ENCODE measurements around the gene INTS3. TPM values are rescaled to one million over a fixed set of nuclear protein-coding genes. Genes with fewer than 3 reads are reported as not detected.

Gene INTS3
- total and polyA plus RNA-seq, 12 donors = 25.4 to 46.1 (median 31.1) TPM

DNA sequence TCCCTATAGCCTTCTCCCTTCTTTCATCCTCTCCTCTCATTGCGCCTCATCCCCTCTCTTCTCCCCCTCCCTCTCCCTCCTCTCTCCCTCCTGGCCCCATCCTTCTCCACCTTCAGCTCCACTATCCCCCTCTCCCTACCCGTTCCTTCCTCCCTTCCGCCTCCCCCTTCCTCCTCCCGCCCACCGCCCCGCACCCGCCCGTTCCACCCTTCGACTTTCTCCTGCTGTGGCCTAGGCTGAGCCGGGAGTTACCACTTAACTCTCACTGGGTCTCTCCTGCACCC lies 47.8 kb upstream of the INTS3 start:
- H3K9me3 ChIP-seq = no peaks in the 10 kb centered on the region
- peaks cover 9 to 41% (median 19%) of the 10 kb centered on the region in 7 donors for H3K27me3 ChIP-seq
- DNase-seq = no peak
- intact Hi-C loops (cut with DNase I) = loop anchor here in 2 of 10 donors (2.0 to 5.0 kb wide), 2 partner anchors 69 to 87 kb away; no protein-coding TSS in a partner anchor
- WGBS, 2 donors = 19 to 29% methylated on average over 10 of the region's 10 CpGs
- H3K4me3 ChIP-seq = peak overlapping the region in 9 of 10 donors; percentile 48 to 73 (median 67)
- peaks cover 0 to 34% (median 0%) of the 10 kb centered on the region in 9 donors for H3K36me3 ChIP-seq
- H3K27ac ChIP-seq = peak overlapping the region in 6 of 10 donors; percentile 70 to 85 (median 79)
- peaks cover 8 to 28% (median 22%) of the 10 kb centered on the region in 9 donors for H3K4me1 ChIP-seq
- TF ChIP-seq, protein P1, sequence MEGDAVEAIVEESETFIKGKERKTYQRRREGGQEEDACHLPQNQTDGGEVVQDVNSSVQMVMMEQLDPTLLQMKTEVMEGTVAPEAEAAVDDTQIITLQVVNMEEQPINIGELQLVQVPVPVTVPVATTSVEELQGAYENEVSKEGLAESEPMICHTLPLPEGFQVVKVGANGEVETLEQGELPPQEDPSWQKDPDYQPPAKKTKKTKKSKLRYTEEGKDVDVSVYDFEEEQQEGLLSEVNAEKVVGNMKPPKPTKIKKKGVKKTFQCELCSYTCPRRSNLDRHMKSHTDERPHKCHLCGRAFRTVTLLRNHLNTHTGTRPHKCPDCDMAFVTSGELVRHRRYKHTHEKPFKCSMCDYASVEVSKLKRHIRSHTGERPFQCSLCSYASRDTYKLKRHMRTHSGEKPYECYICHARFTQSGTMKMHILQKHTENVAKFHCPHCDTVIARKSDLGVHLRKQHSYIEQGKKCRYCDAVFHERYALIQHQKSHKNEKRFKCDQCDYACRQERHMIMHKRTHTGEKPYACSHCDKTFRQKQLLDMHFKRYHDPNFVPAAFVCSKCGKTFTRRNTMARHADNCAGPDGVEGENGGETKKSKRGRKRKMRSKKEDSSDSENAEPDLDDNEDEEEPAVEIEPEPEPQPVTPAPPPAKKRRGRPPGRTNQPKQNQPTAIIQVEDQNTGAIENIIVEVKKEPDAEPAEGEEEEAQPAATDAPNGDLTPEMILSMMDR (IDR thresholded peaks at IDR 0.05) = no peak
- no peak for ATAC-seq

DNA sequence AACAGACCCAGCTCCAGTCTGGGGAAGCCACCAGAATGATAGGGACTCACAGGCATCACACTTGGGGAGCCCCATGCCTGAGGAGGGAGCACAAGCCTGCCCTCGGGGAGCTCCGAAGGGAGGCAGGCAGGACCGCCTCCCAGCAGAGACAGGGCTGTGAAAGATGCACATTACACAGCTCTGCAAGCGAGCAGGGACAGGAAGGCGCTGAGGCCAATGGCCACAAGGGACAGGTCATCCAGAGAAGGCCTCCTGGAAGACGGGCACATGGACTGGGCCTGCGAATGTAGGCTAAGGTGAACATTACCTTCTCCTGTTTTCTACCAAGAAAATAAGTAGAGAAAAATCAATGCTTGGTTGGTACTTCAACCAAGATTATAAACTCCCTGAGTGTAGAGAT lies 45.1 kb upstream of the INTS3 start:
- DNase-seq = no peak
- H3K36me3 ChIP-seq = peaks cover 0 to 58% (median 3%) of the 10 kb centered on the region in 9 donors
- no peak overlapping the region for H3K27ac ChIP-seq
- intact Hi-C loops (cut with DNase I) = loop anchor here in 1 of 10 donors (5.0 kb wide), 1 partner anchor 85 kb away; no protein-coding TSS in a partner anchor
- H3K4me3 ChIP-seq = no peak overlapping the region
- no peak for ATAC-seq
- H3K27me3 ChIP-seq = peaks cover 9 to 36% (median 19%) of the 10 kb centered on the region in 7 donors
- peaks cover 7 to 25% (median 19%) of the 10 kb centered on the region in 9 donors for H3K4me1 ChIP-seq
- TF ChIP-seq, protein P1 (IDR thresholded peaks at IDR 0.05) = no peak
- 85 to 87% methylated on average over 7 of the region's 7 CpGs for WGBS, 2 donors
- no peaks in the 10 kb centered on the region for H3K9me3 ChIP-seq

DNA sequence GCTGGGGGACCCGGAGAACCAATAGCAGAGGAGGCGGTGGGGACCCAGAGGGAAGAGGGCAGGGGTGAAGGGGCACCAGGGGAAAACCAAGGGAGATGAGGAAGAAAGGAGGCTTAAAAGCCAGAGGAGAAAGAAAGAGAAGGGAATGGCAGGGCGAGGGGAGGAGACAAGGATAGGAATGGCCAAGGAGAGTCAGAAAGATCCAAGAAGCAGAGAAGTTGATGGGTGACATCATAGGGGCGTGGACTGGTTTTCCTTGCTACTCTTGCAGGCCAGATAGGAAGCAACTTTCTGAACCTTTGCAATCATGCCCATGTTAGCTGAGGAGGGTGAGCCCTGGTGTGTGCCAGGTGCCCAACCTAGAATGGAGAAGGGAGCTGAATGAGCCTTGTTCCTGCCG lies 44.0 kb upstream of the INTS3 start:
- H3K36me3 ChIP-seq = peaks cover 0 to 68% (median 3%) of the 10 kb centered on the region in 9 donors
- ATAC-seq (no peak), DNase-seq (no peak)
- intact Hi-C loops (cut with DNase I) = loop anchor here in 1 of 10 donors (5.0 kb wide), 1 partner anchor 83 kb away; no protein-coding TSS in a partner anchor
- TF ChIP-seq, protein P1 (IDR thresholded peaks at IDR 0.05) = no peak
- no peak overlapping the region for H3K4me3 ChIP-seq
- no peak overlapping the region for H3K27ac ChIP-seq
- peaks cover 0 to 14% (median 9%) of the 10 kb centered on the region in 9 donors for H3K4me1 ChIP-seq
- no peaks in the 10 kb centered on the region for H3K9me3 ChIP-seq
- peaks cover 6 to 25% (median 9%) of the 10 kb centered on the region in 7 donors for H3K27me3 ChIP-seq
- 84 to 92% methylated on average over 5 of the region's 5 CpGs for WGBS, 2 donors

DNA sequence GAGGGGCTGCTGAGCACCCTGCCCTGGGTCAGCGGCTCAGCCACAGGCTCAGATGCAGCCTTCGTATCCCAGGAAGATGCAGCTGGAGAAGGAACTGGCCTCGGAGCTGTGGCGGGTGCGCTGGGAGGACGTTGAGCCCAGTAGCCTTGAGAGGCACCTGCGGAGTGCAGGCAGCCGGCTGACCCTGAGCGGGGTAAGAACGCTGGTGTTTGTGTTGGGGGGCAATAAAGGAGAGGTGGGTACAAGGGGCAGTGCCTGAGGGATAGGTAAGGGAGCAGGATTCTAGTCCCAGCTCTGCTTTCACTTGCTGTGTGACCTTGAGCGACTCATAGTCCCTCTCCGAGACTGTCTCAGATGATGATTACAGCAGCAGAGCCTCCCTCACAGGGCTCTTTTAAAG lies 43.0 kb upstream of the INTS3 start:
- H3K9me3 ChIP-seq = no peaks in the 10 kb centered on the region
- no peak overlapping the region for H3K4me3 ChIP-seq
- no peak overlapping the region for H3K27ac ChIP-seq
- WGBS, 2 donors = 89 to 91% methylated on average over 12 of the region's 12 CpGs
- peaks cover 0 to 14% (median 0%) of the 10 kb centered on the region in 7 donors for H3K27me3 ChIP-seq
- intact Hi-C loops (cut with DNase I) = loop anchor here in 1 of 10 donors (5.0 kb wide), 1 partner anchor 82 kb away; no protein-coding TSS in a partner anchor
- peaks cover 0 to 5% (median 0%) of the 10 kb centered on the region in 9 donors for H3K4me1 ChIP-seq
- TF ChIP-seq, protein P1 (IDR thresholded peaks at IDR 0.05) = no peak
- ATAC-seq (no peak), DNase-seq (no peak)
- H3K36me3 ChIP-seq = peaks cover 0 to 77% (median 3%) of the 10 kb centered on the region in 9 donors

Data from heart right ventricle (tissue), 16 donors.